GM19035 (cell line): ENCODE results near the gene VPS50.

Experiments used
- ATAC-seq: cut with Tn5 transposase; IDR thresholded peaks from one replicate; pipeline ENCODE4 v1.9.1; 2021; ENCODE audit not compliant: unreplicated experiment

Gene VPS50

DNA sequence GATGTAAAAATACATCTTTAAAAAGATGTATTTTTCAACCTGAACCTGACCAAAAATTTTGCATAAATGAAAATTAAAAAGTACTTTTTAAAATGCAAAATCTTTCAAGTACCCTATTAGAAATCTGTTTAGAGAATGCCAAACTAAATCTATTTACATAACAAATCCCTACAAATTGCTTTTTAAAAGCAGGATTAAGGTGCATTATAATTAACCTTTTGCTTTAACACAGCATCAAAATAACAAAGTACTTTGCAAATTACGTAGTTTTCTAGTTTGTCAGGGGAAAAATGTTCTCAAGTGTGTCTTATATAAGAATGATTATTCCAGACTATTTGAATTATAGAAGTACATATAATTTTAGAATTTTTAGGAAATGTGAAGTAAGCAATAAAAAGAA is 160.8 kb downstream of the VPS50 start:
- no peak for ATAC-seq

DNA sequence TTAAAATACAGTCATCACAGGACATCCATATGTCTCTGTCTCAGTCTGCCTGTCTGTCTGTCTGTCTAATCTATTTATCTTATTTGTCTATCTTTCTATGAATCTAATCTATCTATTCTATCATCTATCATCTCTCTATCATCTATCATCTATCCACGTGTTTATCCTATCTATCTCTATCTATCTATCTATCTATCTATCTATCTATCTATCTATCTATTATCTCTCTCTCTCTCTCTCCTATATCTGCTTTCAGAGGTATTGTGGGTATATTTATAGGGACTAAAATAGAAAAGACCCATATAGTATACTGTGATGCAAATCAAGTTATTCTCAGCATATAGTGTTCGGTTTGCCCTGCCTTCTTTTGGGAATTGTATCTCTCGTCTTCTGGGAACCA is 167.5 kb downstream of the VPS50 start:
- no peak for ATAC-seq

DNA sequence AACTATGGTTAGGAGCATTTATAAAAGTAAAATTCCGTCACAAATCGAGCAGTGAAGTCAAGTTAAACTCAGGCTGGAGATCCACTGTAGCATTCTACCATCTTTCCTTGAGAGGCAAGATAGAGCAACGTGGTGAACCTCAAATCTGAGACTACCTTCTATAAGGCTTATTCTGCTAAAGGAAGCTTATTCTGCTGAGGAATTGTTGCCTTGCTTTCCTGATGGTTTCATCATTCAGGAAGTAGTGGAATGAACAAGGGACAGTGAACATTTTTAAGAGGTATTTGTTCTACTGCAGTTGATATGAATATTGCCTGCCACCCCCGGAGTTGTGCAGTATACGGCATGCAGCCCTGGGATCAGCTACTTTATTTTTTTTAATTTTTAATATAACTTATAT is 170.8 kb downstream of the VPS50 start:
- no peak for ATAC-seq

DNA sequence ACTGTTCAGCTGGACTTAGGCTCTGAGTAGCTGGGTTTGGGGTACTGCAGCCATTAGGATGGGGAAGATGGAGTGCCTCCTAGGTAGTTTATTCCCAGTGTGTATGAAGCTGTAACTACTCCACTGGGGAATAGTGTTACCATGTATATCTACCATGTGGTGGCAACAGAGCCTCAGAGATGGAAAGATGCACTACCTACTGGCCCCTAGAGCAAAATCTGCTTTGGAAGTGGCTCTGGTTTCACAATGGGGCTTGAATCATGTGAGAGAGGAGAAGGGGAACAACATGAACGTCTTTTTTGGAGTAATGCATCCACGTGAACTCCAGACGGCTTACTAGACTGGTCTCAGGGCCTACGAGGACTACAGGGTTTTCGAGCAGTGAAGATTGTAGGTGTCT is 175.1 kb downstream of the VPS50 start:
- ATAC-seq: no peak

DNA sequence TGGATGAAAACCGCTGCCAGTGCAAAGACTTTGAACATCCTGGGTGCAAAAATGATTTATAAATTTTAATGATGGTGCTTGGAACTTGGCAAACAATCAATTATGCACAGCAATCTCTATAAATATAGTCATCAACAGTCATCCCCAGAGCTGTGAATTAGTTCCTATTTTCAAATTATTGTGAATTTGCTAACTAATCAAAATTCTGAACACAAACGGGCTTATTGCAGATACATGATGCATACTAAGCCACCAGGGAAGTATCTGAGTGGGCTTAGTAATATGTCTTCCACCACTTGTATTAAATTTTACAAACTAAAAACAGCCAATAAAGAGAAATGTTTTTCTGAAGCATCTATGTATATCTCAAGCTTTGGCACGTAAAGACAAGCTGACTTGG is 177.2 kb downstream of the VPS50 start:
- no peak for ATAC-seq
